H9 (cell line): ENCODE data around the gene FLNA. TPM values are rescaled to one million over a fixed set of nuclear protein-coding genes. Genes with fewer than 3 reads are reported as not detected.

Experiments used
- DNase-seq: peaks from one replicate; pipeline ENCODE4 v3.0.0-alpha.2; 2017
- H2AFZ ChIP-seq: one replicate; pipeline ENCODE4 v1.6.1; 2013; ENCODE audit warnings: mild to moderate bottlenecking, low read length, control low read depth, moderate library complexity
- H2AK5ac ChIP-seq: 2 replicates; pipeline ENCODE4 v1.6.1; 2013; ENCODE audit warnings: low read length, control low read depth, mixed read lengths; ENCODE audit not compliant: insufficient read length
- H2BK120ac ChIP-seq: one replicate; pipeline ENCODE4 v1.6.1; 2013; ENCODE audit warnings: low read depth, mild to moderate bottlenecking, low read length, control low read depth, inconsistent platforms; ENCODE audit not compliant: poor library complexity, severe bottlenecking
- H2BK12ac ChIP-seq: 2 replicates; pipeline ENCODE4 v1.6.1; 2013; ENCODE audit warnings: low read length, control low read depth, mixed read lengths, low read depth; ENCODE audit not compliant: insufficient read length
- H2BK15ac ChIP-seq: 2 replicates; pipeline ENCODE4 v1.6.1; 2013; ENCODE audit warnings: low read depth, low read length, control low read depth
- H2BK20ac ChIP-seq: one replicate; pipeline ENCODE4 v1.6.1; 2013; ENCODE audit warnings: low read depth, mild to moderate bottlenecking, low read length, control low read depth, inconsistent platforms; ENCODE audit not compliant: poor library complexity, severe bottlenecking
- H2BK5ac ChIP-seq: 2 replicates; pipeline ENCODE4 v1.6.1; 2013; ENCODE audit warnings: low read length, control low read depth, mixed read lengths; ENCODE audit not compliant: insufficient read length
- H3K14ac ChIP-seq: 2 replicates; pipeline ENCODE4 v1.6.1; 2013; ENCODE audit warnings: low read length, control low read depth; ENCODE audit not compliant: insufficient read depth
- H3K18ac ChIP-seq: 2 replicates; pipeline ENCODE4 v1.6.1; 2013; ENCODE audit warnings: low read depth, mild to moderate bottlenecking, mixed read lengths, low read length, control low read depth; ENCODE audit not compliant: insufficient read length
- H3K23ac ChIP-seq: 2 replicates; pipeline ENCODE4 v1.6.1; 2013; ENCODE audit warnings: low read length, control low read depth, mixed read lengths, low read depth; ENCODE audit not compliant: insufficient read length
- H3K23me2 ChIP-seq: 2 replicates; pipeline ENCODE4 v1.6.1; 2013; ENCODE audit warnings: low read depth, mild to moderate bottlenecking, mixed read lengths, low read length, control low read depth; ENCODE audit not compliant: insufficient read length, poor library complexity, severe bottlenecking
- H3K27ac ChIP-seq: 2 replicates; pipeline ENCODE4 v1.5.1; 2013; ENCODE audit warnings: low read length, control low read depth, mixed read lengths, low read depth; ENCODE audit not compliant: insufficient read length
- H3K27me3 ChIP-seq: 2 replicates; pipeline ENCODE4 v1.6.1; 2013; ENCODE audit warnings: low read length, control low read depth, inconsistent platforms; ENCODE audit not compliant: insufficient read depth
- H3K4ac ChIP-seq: 2 replicates; pipeline ENCODE4 v1.6.1; 2013; ENCODE audit warnings: low read depth, mild to moderate bottlenecking, control low read depth, inconsistent platforms, low read length, moderate library complexity
- H3K4me1 ChIP-seq: 2 replicates; pipeline ENCODE4 v1.6.1; 2013; ENCODE audit warnings: low read length, control low read depth, inconsistent platforms; ENCODE audit not compliant: insufficient read depth
- H3K4me2 ChIP-seq: 2 replicates; pipeline ENCODE4 v1.6.1; 2013; ENCODE audit warnings: low read length, control low read depth, mixed read lengths; ENCODE audit not compliant: insufficient read length, insufficient read depth
- H3K56ac ChIP-seq: 2 replicates; pipeline ENCODE4 v1.6.1; 2013; ENCODE audit warnings: low read depth, mild to moderate bottlenecking, mixed read lengths, low read length, control low read depth; ENCODE audit not compliant: insufficient read length
- H3K79me1 ChIP-seq: 2 replicates; pipeline ENCODE4 v1.6.1; 2013; ENCODE audit warnings: low read depth, mild to moderate bottlenecking, moderate library complexity, low read length, control low read depth, inconsistent platforms; ENCODE audit not compliant: insufficient read depth, poor library complexity, severe bottlenecking
- H3K79me2 ChIP-seq: 2 replicates; pipeline ENCODE4 v1.6.1; 2013; ENCODE audit warnings: low read length, control low read depth, inconsistent platforms; ENCODE audit not compliant: insufficient read depth
- H3K9ac ChIP-seq: 2 replicates; pipeline ENCODE4 v1.6.1; 2013; ENCODE audit warnings: low read length, control low read depth, mixed read lengths; ENCODE audit not compliant: insufficient read length; ENCODE audit errors: extremely low read depth
- H3K9me3 ChIP-seq: one replicate; pipeline ENCODE4 v1.6.1; 2013; ENCODE audit warnings: low read depth, low read length, inconsistent platforms; ENCODE audit not compliant: control insufficient read depth
- H3T11ph ChIP-seq: one replicate; pipeline ENCODE4 v1.6.1; 2013; ENCODE audit warnings: mild to moderate bottlenecking, low read length, control low read depth, inconsistent platforms
- H4K20me1 ChIP-seq: one replicate; pipeline ENCODE4 v1.6.1; 2013; ENCODE audit not compliant: control insufficient read depth, insufficient read length, insufficient read depth
- H4K5ac ChIP-seq: 2 replicates; pipeline ENCODE4 v1.6.1; 2013; ENCODE audit warnings: low read depth, mild to moderate bottlenecking, mixed read lengths, low read length, control low read depth; ENCODE audit not compliant: insufficient read length
- H4K8ac ChIP-seq: replicated peaks from 2 replicates; pipeline ENCODE4 v1.6.1; 2013; ENCODE audit warnings: low read length, control low read depth, mixed read lengths, low read depth; ENCODE audit not compliant: insufficient read length
- H4K91ac ChIP-seq: 2 replicates; pipeline ENCODE4 v1.6.1; 2013; ENCODE audit warnings: low read depth, mild to moderate bottlenecking, moderate library complexity, mixed read lengths, low read length, control low read depth; ENCODE audit not compliant: insufficient read length
- H3K27ac Mint-ChIP-seq, 3 experiments: 2 replicates in 2 of 3; 3 replicates in 1 of 3; pipeline ENCODE4 v1.8.0; 2020 to 2021; ENCODE audit warnings: mixed read lengths in 3 of 3, mild to moderate bottlenecking in 1 of 3, moderate library complexity in 1 of 3
- H3K27me3 Mint-ChIP-seq: 2 replicates; pipeline ENCODE4 v1.8.0; 2021; ENCODE audit warnings: low read depth, mild to moderate bottlenecking, moderate library complexity, mixed read lengths
- H3K36me3 Mint-ChIP-seq, 3 experiments: 2 replicates in 2 of 3; 3 replicates in 1 of 3; pipeline ENCODE4 v1.8.0; 2020 to 2021; ENCODE audit warnings: low read depth in 3 of 3, mixed read lengths in 3 of 3; ENCODE audit not compliant: insufficient read depth in 1 of 3
- H3K4me1 Mint-ChIP-seq, 2 experiments: 2 replicates each; pipeline ENCODE4 v1.8.0; 2020; ENCODE audit warnings: mixed read lengths in 2 of 2
- H3K4me3 Mint-ChIP-seq, 2 experiments: 2 replicates in 1 of 2; 3 replicates in 1 of 2; pipeline ENCODE4 v1.8.0; 2020 to 2021; ENCODE audit warnings: mild to moderate bottlenecking in 2 of 2, mixed read lengths in 2 of 2, moderate library complexity in 1 of 2
- H3K9me3 Mint-ChIP-seq, 2 experiments: 2 replicates in 1 of 2; 3 replicates in 1 of 2; pipeline ENCODE4 v1.8.0; 2020; ENCODE audit warnings: mild to moderate bottlenecking in 2 of 2, mixed read lengths in 2 of 2, moderate library complexity in 1 of 2
- CTCF ChIP-seq: fragments of 200-600 bp; sonication (generic); conservative IDR thresholded peaks from 3 replicates; pipeline ENCODE4 v1.8.0; 2021; ENCODE audit warnings: antibody characterized with exemption, mild to moderate bottlenecking
- WGBS: extraction: QIAGEN DNeasy Blood & Tissue Kit; methylation state at CpG from one replicate; pipeline ENCODE4 v1.1.7; 2013; ENCODE audit warnings: missing lambda C conversion rate, low lambda C conversion rate, mixed read lengths; ENCODE audit not compliant: insufficient read length; ENCODE audit errors: extremely low coverage; 5-methylcytosine and 5-hydroxymethylcytosine counted together
- total RNA-seq: library from RNA; stranded (reverse); gene quantifications from 2 replicates; pipeline ENCODE4 v1.2.1, GENCODE V29; 2021

Gene FLNA
- total RNA-seq, 1 experiment from 2014 or later = 957 TPM

GRCh38 chrX:154370300-154371016, 4.0 kb downstream of the FLNA start:
- H3K23me2 ChIP-seq = peaks cover 5% of the 10 kb centered on the region
- no peak overlapping the region for H3K27ac ChIP-seq
- H2BK12ac ChIP-seq = no peak overlapping the region
- peak overlapping the region; percentile 95 for H3K9ac ChIP-seq
- no peak overlapping the region for H2AFZ ChIP-seq
- H3K4me3 Mint-ChIP-seq = peak overlapping the region; percentile 84 to 93
- no peaks in the 10 kb centered on the region for H3K27me3 ChIP-seq
- peaks cover 17% of the 10 kb centered on the region; the same call in 1 of the 2 replicates for H3K79me2 ChIP-seq
- peaks cover 2 to 18% of the 10 kb centered on the region in 2 experiments; a peak in 3 of 4 replicates for H3K4me1 Mint-ChIP-seq
- peak overlapping the region; percentile 59 for H3K4me2 ChIP-seq
- H3K23ac ChIP-seq = no peak overlapping the region
- H3K56ac ChIP-seq = peak overlapping the region; percentile 31
- WGBS = no CpG with 5 or more reads among the region's 63 CpGs
- no peak for TF ChIP-seq CTCF
- no peak for DNase-seq
- H4K91ac ChIP-seq = peak overlapping the region; percentile 2
- H4K20me1 ChIP-seq = no peaks in the 10 kb centered on the region
- no peaks in the 10 kb centered on the region for H3K9me3 ChIP-seq
- H3K4ac ChIP-seq = no peak overlapping the region
- no peak overlapping the region for H2BK15ac ChIP-seq
- peak overlapping the region; percentile 3 for H4K5ac ChIP-seq
- H3T11ph ChIP-seq = no peak overlapping the region
- H3K36me3 Mint-ChIP-seq = peaks cover 29 to 40% (median 33%) of the 10 kb centered on the region in 3 experiments
- no peak overlapping the region for H2AK5ac ChIP-seq
- no peak overlapping the region for H2BK5ac ChIP-seq
- peaks cover 5% of the 10 kb centered on the region for H3K27me3 Mint-ChIP-seq
- H3K18ac ChIP-seq = peak overlapping the region; percentile 89
- peaks cover 44 to 55% of the 10 kb centered on the region in 2 experiments for H3K9me3 Mint-ChIP-seq
- no peak overlapping the region for H2BK20ac ChIP-seq
- H2BK120ac ChIP-seq = no peak overlapping the region
- no peaks in the 10 kb centered on the region for H3K79me1 ChIP-seq
- no peak overlapping the region for H4K8ac ChIP-seq
- peak overlapping the region; percentile 90 for H3K14ac ChIP-seq
- H3K4me1 ChIP-seq = no peaks in the 10 kb centered on the region
- peak overlapping the region; percentile 95 to 97 (median 96) for H3K27ac Mint-ChIP-seq
